H9 (cell line): Measurements from ENCODE around the gene ZMYND8. TPM values are rescaled to one million over a fixed set of nuclear protein-coding genes. Genes with fewer than 3 reads are reported as not detected.

ENCODE experiments used
- DNase-seq: peaks from one replicate; pipeline ENCODE4 v3.0.0-alpha.2; 2017
- H2AFZ ChIP-seq: one replicate; pipeline ENCODE4 v1.6.1; 2013; ENCODE audit warnings: mild to moderate bottlenecking, low read length, control low read depth, moderate library complexity
- H2AK5ac ChIP-seq: 2 replicates; pipeline ENCODE4 v1.6.1; 2013; ENCODE audit warnings: low read length, control low read depth, mixed read lengths; ENCODE audit not compliant: insufficient read length
- H2BK120ac ChIP-seq: one replicate; pipeline ENCODE4 v1.6.1; 2013; ENCODE audit warnings: low read depth, mild to moderate bottlenecking, low read length, control low read depth, inconsistent platforms; ENCODE audit not compliant: poor library complexity, severe bottlenecking
- H2BK12ac ChIP-seq: 2 replicates; pipeline ENCODE4 v1.6.1; 2013; ENCODE audit warnings: low read length, control low read depth, mixed read lengths, low read depth; ENCODE audit not compliant: insufficient read length
- H2BK15ac ChIP-seq: 2 replicates; pipeline ENCODE4 v1.6.1; 2013; ENCODE audit warnings: low read depth, low read length, control low read depth
- H2BK20ac ChIP-seq: one replicate; pipeline ENCODE4 v1.6.1; 2013; ENCODE audit warnings: low read depth, mild to moderate bottlenecking, low read length, control low read depth, inconsistent platforms; ENCODE audit not compliant: poor library complexity, severe bottlenecking
- H2BK5ac ChIP-seq: 2 replicates; pipeline ENCODE4 v1.6.1; 2013; ENCODE audit warnings: low read length, control low read depth, mixed read lengths; ENCODE audit not compliant: insufficient read length
- H3K14ac ChIP-seq: 2 replicates; pipeline ENCODE4 v1.6.1; 2013; ENCODE audit warnings: low read length, control low read depth; ENCODE audit not compliant: insufficient read depth
- H3K18ac ChIP-seq: 2 replicates; pipeline ENCODE4 v1.6.1; 2013; ENCODE audit warnings: low read depth, mild to moderate bottlenecking, mixed read lengths, low read length, control low read depth; ENCODE audit not compliant: insufficient read length
- H3K23ac ChIP-seq: 2 replicates; pipeline ENCODE4 v1.6.1; 2013; ENCODE audit warnings: low read length, control low read depth, mixed read lengths, low read depth; ENCODE audit not compliant: insufficient read length
- H3K23me2 ChIP-seq: 2 replicates; pipeline ENCODE4 v1.6.1; 2013; ENCODE audit warnings: low read depth, mild to moderate bottlenecking, mixed read lengths, low read length, control low read depth; ENCODE audit not compliant: insufficient read length, poor library complexity, severe bottlenecking
- H3K27ac ChIP-seq: 2 replicates; pipeline ENCODE4 v1.5.1; 2013; ENCODE audit warnings: low read length, control low read depth, mixed read lengths, low read depth; ENCODE audit not compliant: insufficient read length
- H3K27me3 ChIP-seq: 2 replicates; pipeline ENCODE4 v1.6.1; 2013; ENCODE audit warnings: low read length, control low read depth, inconsistent platforms; ENCODE audit not compliant: insufficient read depth
- H3K4ac ChIP-seq: 2 replicates; pipeline ENCODE4 v1.6.1; 2013; ENCODE audit warnings: low read depth, mild to moderate bottlenecking, control low read depth, inconsistent platforms, low read length, moderate library complexity
- H3K4me1 ChIP-seq: 2 replicates; pipeline ENCODE4 v1.6.1; 2013; ENCODE audit warnings: low read length, control low read depth, inconsistent platforms; ENCODE audit not compliant: insufficient read depth
- H3K4me2 ChIP-seq: 2 replicates; pipeline ENCODE4 v1.6.1; 2013; ENCODE audit warnings: low read length, control low read depth, mixed read lengths; ENCODE audit not compliant: insufficient read length, insufficient read depth
- H3K56ac ChIP-seq: 2 replicates; pipeline ENCODE4 v1.6.1; 2013; ENCODE audit warnings: low read depth, mild to moderate bottlenecking, mixed read lengths, low read length, control low read depth; ENCODE audit not compliant: insufficient read length
- H3K79me1 ChIP-seq: 2 replicates; pipeline ENCODE4 v1.6.1; 2013; ENCODE audit warnings: low read depth, mild to moderate bottlenecking, moderate library complexity, low read length, control low read depth, inconsistent platforms; ENCODE audit not compliant: insufficient read depth, poor library complexity, severe bottlenecking
- H3K79me2 ChIP-seq: 2 replicates; pipeline ENCODE4 v1.6.1; 2013; ENCODE audit warnings: low read length, control low read depth, inconsistent platforms; ENCODE audit not compliant: insufficient read depth
- H3K9ac ChIP-seq: 2 replicates; pipeline ENCODE4 v1.6.1; 2013; ENCODE audit warnings: low read length, control low read depth, mixed read lengths; ENCODE audit not compliant: insufficient read length; ENCODE audit errors: extremely low read depth
- H3K9me3 ChIP-seq: one replicate; pipeline ENCODE4 v1.6.1; 2013; ENCODE audit warnings: low read depth, low read length, inconsistent platforms; ENCODE audit not compliant: control insufficient read depth
- H3T11ph ChIP-seq: one replicate; pipeline ENCODE4 v1.6.1; 2013; ENCODE audit warnings: mild to moderate bottlenecking, low read length, control low read depth, inconsistent platforms
- H4K20me1 ChIP-seq: one replicate; pipeline ENCODE4 v1.6.1; 2013; ENCODE audit not compliant: control insufficient read depth, insufficient read length, insufficient read depth
- H4K5ac ChIP-seq: 2 replicates; pipeline ENCODE4 v1.6.1; 2013; ENCODE audit warnings: low read depth, mild to moderate bottlenecking, mixed read lengths, low read length, control low read depth; ENCODE audit not compliant: insufficient read length
- H4K8ac ChIP-seq: replicated peaks from 2 replicates; pipeline ENCODE4 v1.6.1; 2013; ENCODE audit warnings: low read length, control low read depth, mixed read lengths, low read depth; ENCODE audit not compliant: insufficient read length
- H4K91ac ChIP-seq: 2 replicates; pipeline ENCODE4 v1.6.1; 2013; ENCODE audit warnings: low read depth, mild to moderate bottlenecking, moderate library complexity, mixed read lengths, low read length, control low read depth; ENCODE audit not compliant: insufficient read length
- H3K27ac Mint-ChIP-seq, 3 experiments: 2 replicates in 2 of 3; 3 replicates in 1 of 3; pipeline ENCODE4 v1.8.0; 2020 to 2021; ENCODE audit warnings: mixed read lengths in 3 of 3, mild to moderate bottlenecking in 1 of 3, moderate library complexity in 1 of 3
- H3K27me3 Mint-ChIP-seq: 2 replicates; pipeline ENCODE4 v1.8.0; 2021; ENCODE audit warnings: low read depth, mild to moderate bottlenecking, moderate library complexity, mixed read lengths
- H3K36me3 Mint-ChIP-seq, 3 experiments: 2 replicates in 2 of 3; 3 replicates in 1 of 3; pipeline ENCODE4 v1.8.0; 2020 to 2021; ENCODE audit warnings: low read depth in 3 of 3, mixed read lengths in 3 of 3; ENCODE audit not compliant: insufficient read depth in 1 of 3
- H3K4me1 Mint-ChIP-seq, 2 experiments: 2 replicates each; pipeline ENCODE4 v1.8.0; 2020; ENCODE audit warnings: mixed read lengths in 2 of 2
- H3K4me3 Mint-ChIP-seq, 2 experiments: 2 replicates in 1 of 2; 3 replicates in 1 of 2; pipeline ENCODE4 v1.8.0; 2020 to 2021; ENCODE audit warnings: mild to moderate bottlenecking in 2 of 2, mixed read lengths in 2 of 2, moderate library complexity in 1 of 2
- H3K9me3 Mint-ChIP-seq, 2 experiments: 2 replicates in 1 of 2; 3 replicates in 1 of 2; pipeline ENCODE4 v1.8.0; 2020; ENCODE audit warnings: mild to moderate bottlenecking in 2 of 2, mixed read lengths in 2 of 2, moderate library complexity in 1 of 2
- CTCF ChIP-seq: fragments of 200-600 bp; sonication (generic); conservative IDR thresholded peaks from 3 replicates; pipeline ENCODE4 v1.8.0; 2021; ENCODE audit warnings: antibody characterized with exemption, mild to moderate bottlenecking
- WGBS: extraction: QIAGEN DNeasy Blood & Tissue Kit; methylation state at CpG from one replicate; pipeline ENCODE4 v1.1.7; 2013; ENCODE audit warnings: missing lambda C conversion rate, low lambda C conversion rate, mixed read lengths; ENCODE audit not compliant: insufficient read length; ENCODE audit errors: extremely low coverage; 5-methylcytosine and 5-hydroxymethylcytosine counted together
- total RNA-seq: library from RNA; stranded (reverse); gene quantifications from 2 replicates; pipeline ENCODE4 v1.2.1, GENCODE V29; 2021

Gene ZMYND8
- total RNA-seq, 1 experiment from 2014 or later, result 158 TPM

GRCh38 chr20:47213966-47214365 lies 142.5 kb downstream of the ZMYND8 start:
- H3K18ac ChIP-seq, result no peak overlapping the region

More at GRCh38 chr20:47213966-47214365, 142.5 kb downstream of the ZMYND8 start:
- H3K27ac ChIP-seq, result no peak overlapping the region
- H4K91ac ChIP-seq, result no peak overlapping the region
- no peak overlapping the region for H3K9ac ChIP-seq
- Mint-ChIP-seq H3K36me3 (peaks cover 32 to 36% (median 33%) of the 10 kb centered on the region in 3 experiments; a peak in 6 of 7 replicates), H3K4me3 (no peak overlapping the region), H3K9me3 (no peaks in the 10 kb centered on the region; a peak in 1 of 5 replicates), H3K4me1 (peaks cover 4% of the 10 kb centered on the region in 2 experiments; a peak in 3 of 4 replicates), H3K27ac (no peak overlapping the region), H3K27me3 (no peaks in the 10 kb centered on the region)
- no peak overlapping the region for H2AFZ ChIP-seq
- H3K14ac ChIP-seq, result no peak overlapping the region
- H3K4me2 ChIP-seq, result no peak overlapping the region
- H2BK120ac ChIP-seq, result no peak overlapping the region
- peaks cover 6% of the 10 kb centered on the region for H3K79me1 ChIP-seq
- no peak overlapping the region for H3K56ac ChIP-seq
- no peaks in the 10 kb centered on the region for H4K20me1 ChIP-seq
- no peak overlapping the region for H2AK5ac ChIP-seq
- no peak overlapping the region for H2BK5ac ChIP-seq
- no peak overlapping the region for H2BK15ac ChIP-seq
- no peak overlapping the region for H3K23ac ChIP-seq
- H3K27me3 ChIP-seq, result no peaks in the 10 kb centered on the region
- no peak overlapping the region for H4K5ac ChIP-seq
- no peak overlapping the region for H2BK20ac ChIP-seq
- no peak overlapping the region for H3T11ph ChIP-seq
- peaks cover 6% of the 10 kb centered on the region for H3K79me2 ChIP-seq
- H4K8ac ChIP-seq, result no peak overlapping the region
- no peak for DNase-seq
- TF ChIP-seq CTCF, result no peak
- H3K4me1 ChIP-seq, result no peaks in the 10 kb centered on the region
- no peak overlapping the region for H3K4ac ChIP-seq
- H2BK12ac ChIP-seq, result no peak overlapping the region
- no peaks in the 10 kb centered on the region for H3K9me3 ChIP-seq
- no CpG with 5 or more reads among the region's 9 CpGs for WGBS
- H3K23me2 ChIP-seq, result no peaks in the 10 kb centered on the region
